Right renal cortex interstitium (tissue), 3 donors: ENCODE measurements around the gene TOMM20. TPM values are rescaled to one million over a fixed set of nuclear protein-coding genes. Genes with fewer than 3 reads are reported as not detected.

ENCODE experiments used
- DNase-seq, 3 donors: peaks; one replicate each; pipeline ENCODE4 v3.0.0-alpha.2; 2013; ENCODE audit warnings: low read depth in 3 of 3, low spot score in 2 of 3
- polyA plus RNA-seq, 3 donors: library from polyadenylated mRNA; unstranded; fragments of 120-200 nt; gene quantifications; one replicate each; pipeline ENCODE4 v1.2.1, GENCODE V29; 2013; ENCODE audit not compliant: insufficient read length in 3 of 3

The TOMM20 gene
- polyA plus RNA-seq, 3 donors = 213 to 240 (median 221) TPM

DNA sequence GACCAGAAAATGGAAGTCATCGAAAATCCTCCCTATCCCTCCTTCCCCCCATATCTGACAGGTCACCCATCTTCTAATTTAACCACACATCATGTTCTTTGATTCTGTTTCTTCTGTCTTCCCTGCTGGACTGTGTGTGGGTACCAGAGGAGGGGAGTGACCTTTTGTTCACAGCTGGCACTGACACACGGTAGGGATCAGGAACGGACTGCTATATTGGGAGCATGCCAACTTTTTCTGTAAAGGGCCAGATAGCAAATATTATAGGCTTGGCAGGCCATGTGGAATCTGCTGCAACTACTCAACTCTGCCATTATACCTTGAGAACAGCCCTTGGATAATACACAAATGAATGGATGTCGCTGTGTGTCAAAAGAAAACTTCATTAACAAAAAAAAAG is 7.5 kb upstream of the TOMM20 start:
- DNase-seq = no peak

GRCh38 chr1:235134171-235134570 is 5.5 kb upstream of the TOMM20 start:
- no peak for DNase-seq

- no peak for DNase-seq
Observed at GRCh38 chr1:235133086-235133485, 4.4 kb upstream of the TOMM20 start.

- DNase-seq = no peak
Observed at GRCh38 chr1:235131961-235132360, 3.3 kb upstream of the TOMM20 start.

- DNase-seq = no peak
Observed at GRCh38 chr1:235130766-235131270, 2.2 kb upstream of the TOMM20 start.

DNA sequence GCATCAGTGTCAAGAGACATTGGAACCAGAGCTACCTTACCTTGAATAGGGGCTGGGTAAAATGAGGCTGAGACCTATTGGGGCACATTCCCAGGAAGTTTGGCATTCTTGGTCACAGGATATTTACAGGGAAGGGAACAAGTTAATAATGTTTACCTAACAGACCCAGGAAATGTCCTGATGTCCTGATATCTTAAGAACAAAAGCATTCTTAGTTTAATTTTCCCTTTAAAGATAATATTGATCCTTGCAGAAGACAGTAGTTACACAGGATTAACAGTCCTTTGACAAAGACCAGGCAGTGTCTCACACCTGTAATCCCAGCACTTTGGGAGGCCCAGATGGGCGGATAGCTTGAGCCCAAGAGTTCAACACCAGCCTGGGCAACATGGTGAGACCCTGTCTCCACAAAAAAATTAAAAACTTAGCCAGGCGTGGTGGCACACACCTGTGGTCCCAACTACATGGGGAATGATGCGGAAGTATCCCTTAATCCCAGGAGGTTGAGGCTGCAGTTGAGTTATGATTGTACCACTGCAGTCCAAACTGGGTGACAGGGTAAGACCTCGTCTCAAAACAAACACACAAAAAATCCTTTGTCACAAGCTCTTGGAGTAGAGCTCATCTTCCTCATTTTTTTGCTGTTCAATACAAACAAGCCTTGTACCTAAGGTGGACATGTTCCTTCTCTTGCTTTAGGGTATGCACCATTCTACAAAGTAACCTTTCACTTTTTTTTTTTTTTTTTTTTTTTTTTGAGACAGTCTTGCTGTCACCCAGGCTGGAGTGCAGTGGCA is 1.3 kb upstream of the TOMM20 start:
- DNase-seq = no peak

GRCh38 chr1:235127732-235128455 is 743 bp downstream of the TOMM20 start:
- DNase-seq = no peak

GRCh38 chr1:235127203-235127602 is 1.4 kb downstream of the TOMM20 start:
- no peak for DNase-seq

DNA sequence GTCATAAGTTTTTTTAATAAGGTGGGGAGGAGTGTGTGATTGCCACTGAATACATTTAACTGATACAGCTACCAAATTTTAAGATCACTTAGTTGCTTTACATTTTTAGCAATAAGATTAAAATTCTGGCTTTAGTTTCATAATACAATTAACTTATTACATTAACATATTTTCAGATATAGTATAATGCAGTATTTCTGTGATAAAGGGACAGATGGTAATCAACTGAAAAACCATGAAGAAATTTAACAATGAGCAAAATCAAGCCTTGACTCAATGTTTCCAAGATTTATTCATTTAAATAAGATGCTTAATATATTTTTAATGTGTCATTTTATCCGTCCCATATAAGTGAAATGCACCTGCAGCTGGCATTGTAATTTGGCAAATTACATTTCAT is 4.0 kb downstream of the TOMM20 start:
- no peak for DNase-seq

- DNase-seq = no peak
Observed at GRCh38 chr1:235124111-235124510, 4.5 kb downstream of the TOMM20 start.

- DNase-seq = no peak
Observed at GRCh38 chr1:235122348-235122747, 6.3 kb downstream of the TOMM20 start.

DNA sequence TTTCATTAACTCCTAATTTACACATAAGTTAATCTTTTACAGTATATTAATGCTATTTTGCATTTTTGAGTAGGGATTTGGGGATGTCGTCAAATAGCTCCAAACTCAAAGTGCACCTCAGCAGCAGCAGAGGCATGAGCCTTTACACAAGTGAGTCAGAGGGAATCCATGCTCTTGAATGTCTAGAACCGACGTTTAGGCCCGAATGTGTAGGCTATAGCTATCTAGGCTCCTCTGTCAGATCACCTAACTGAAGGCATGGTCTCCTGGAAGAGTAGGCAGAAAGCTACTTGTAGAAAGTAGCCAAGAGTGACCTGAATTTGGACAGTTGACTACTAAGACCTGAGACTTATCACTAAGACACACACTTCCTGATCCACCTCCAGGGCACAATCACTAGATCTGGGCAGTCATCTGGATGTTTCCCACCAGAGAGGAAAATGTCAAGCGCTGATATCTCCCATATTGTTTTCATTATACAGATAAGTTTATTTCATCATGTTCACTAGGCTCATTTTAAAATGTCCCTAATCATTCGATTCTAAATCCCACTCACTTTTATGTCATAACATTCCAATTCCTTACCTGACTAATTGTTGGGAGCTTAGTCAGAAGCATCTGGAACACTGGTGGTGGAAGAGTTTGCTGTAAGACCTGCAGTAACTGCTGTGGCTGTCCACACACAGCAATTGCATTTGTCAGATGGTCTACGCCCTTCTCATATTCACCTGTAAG is 15.3 kb downstream of the TOMM20 start:
- no peak for DNase-seq

- DNase-seq = no peak
Observed at GRCh38 chr1:235112297-235113182, 16.1 kb downstream of the TOMM20 start.

- DNase-seq = no peak
Observed at GRCh38 chr1:235111107-235111506, 17.5 kb downstream of the TOMM20 start.

DNA sequence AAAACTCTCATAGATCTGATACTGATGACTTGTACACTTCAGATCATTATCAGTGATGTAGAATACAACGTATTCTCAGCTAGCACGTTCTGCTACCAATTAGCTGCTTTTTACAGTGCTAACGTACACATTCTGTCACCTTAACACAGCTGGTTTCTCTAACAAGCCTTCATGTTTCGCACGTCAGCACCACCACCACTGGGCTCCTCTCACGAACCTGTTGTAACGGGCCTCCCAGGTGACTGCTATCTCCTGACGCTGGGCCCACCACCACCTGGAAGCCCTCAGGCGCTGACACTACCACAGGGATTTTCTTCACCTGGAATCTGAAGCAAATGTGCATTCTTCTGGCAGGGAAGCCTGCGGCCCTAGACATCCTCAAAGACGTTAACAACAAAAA is 19.8 kb downstream of the TOMM20 start:
- DNase-seq = no peak

DNA sequence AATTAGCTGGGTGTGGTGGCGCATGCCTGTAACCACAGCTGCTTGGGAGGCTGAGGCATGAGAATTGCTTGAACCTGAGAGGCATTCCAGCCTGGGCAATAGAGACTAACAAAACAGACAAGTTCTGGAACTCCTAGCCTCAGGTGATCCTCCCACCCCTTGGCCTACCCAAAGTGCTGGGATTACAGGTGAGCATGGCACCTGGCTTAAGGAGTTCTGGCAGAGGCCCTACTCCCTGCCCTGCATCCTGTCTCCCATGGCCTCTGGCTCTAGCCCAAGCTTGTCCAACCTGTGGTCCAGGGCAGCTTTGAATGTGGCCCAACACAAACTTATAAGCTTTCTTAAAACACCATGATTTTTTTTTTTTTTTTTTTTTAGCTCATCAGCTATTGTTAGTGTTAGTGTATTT is 20.4 kb downstream of the TOMM20 start:
- no peak for DNase-seq

- DNase-seq = no peak
Observed at GRCh38 chr1:235107368-235108184, 21.1 kb downstream of the TOMM20 start.

GRCh38 chr1:235106457-235106856 is 22.2 kb downstream of the TOMM20 start:
- no peak for DNase-seq
